Endothelial cell of umbilical vein (primary cell): ENCODE data around the gene OSBP2. TPM values are rescaled to one million over a fixed set of nuclear protein-coding genes. Genes with fewer than 3 reads are reported as not detected.

Source experiments
- BruUV-seq: library from RNA; stranded (reverse); fragments of 400-500 nt; replicated peaks from 2 replicates; lab custom pipeline; 2021; lab: Mats Ljungman, UMichigan
- CTCF ChIA-PET: fragments of 300-600, 350-600 bp; sonication (Branson Sonifier 250); formaldehyde crosslinking; loops from one replicate; lab custom pipeline; 2021; ENCODE audit warnings: antibody characterized with exemption, inconsistent platforms; lab: Charles Lee
- POLR2A ChIA-PET: fragments of 300-600, 350-600 bp; sonication (Branson Sonifier 250); formaldehyde crosslinking; loops from one replicate; lab custom pipeline; 2021; ENCODE audit warnings: antibody characterized with exemption, inconsistent platforms; lab: Charles Lee
- DNase-seq: peaks from one replicate; pipeline ENCODE4 v3.0.0-alpha.2; 2011; ENCODE audit warnings: low read depth, low spot score
- FAIRE-seq: peaks from 2 replicates; lab custom pipeline; 2011; peaks lifted over from hg19 to GRCh38; lab: Jason Lieb, UNC
- H2AFZ ChIP-seq: 2 replicates; pipeline ENCODE4 v1.6.0; 2012; ENCODE audit warnings: low read depth, low read length, control low read depth, inconsistent platforms
- H3K27ac ChIP-seq: 2 replicates; pipeline ENCODE4 v1.5.1; 2011; ENCODE audit warnings: low read depth, mild to moderate bottlenecking, control low read depth, low read length, moderate library complexity; ENCODE audit not compliant: insufficient read depth
- H3K27me3 ChIP-seq, 2 experiments: 2 replicates each; pipeline versions ENCODE4 v1.6.0 to v1.6.1; 2011; ENCODE audit warnings: low read length in 2 of 2, mixed read lengths in 1 of 2; ENCODE audit not compliant: control insufficient read depth in 2 of 2, insufficient read depth in 2 of 2
- H3K36me3 ChIP-seq, 2 experiments: 2 replicates in 1 of 2; 3 replicates in 1 of 2; pipeline ENCODE4 v1.5.1; 2011; ENCODE audit warnings: low read length in 2 of 2, mild to moderate bottlenecking in 1 of 2, moderate library complexity in 1 of 2; ENCODE audit not compliant: control insufficient read depth in 2 of 2, insufficient read depth in 2 of 2; ENCODE audit errors: extremely low read depth in 1 of 2
- H3K4me1 ChIP-seq: 3 replicates; pipeline ENCODE4 v1.5.1; 2011; ENCODE audit warnings: mild to moderate bottlenecking, low read length; ENCODE audit not compliant: control insufficient read depth, insufficient read depth; ENCODE audit errors: extremely low read depth
- H3K4me2 ChIP-seq: 2 replicates; pipeline ENCODE4 v1.6.1; 2011; ENCODE audit warnings: low read length, control low read depth, mixed read lengths; ENCODE audit not compliant: insufficient read depth
- H3K4me3 ChIP-seq, 3 experiments: fragments of 200-600 bp in 1 of 3; sonication (generic), shearing (Covaris generic) in 1 of 3; replicated peaks in 1 of 3; 2 replicates each; pipeline ENCODE4 v1.5.1; 2011 to 2016; ENCODE audit warnings: control low read depth in 3 of 3, low read length in 3 of 3, mild to moderate bottlenecking in 2 of 3, inconsistent platforms in 1 of 3, low read depth in 1 of 3, moderate library complexity in 1 of 3; ENCODE audit not compliant: insufficient read depth in 1 of 3
- H3K79me2 ChIP-seq: 2 replicates; pipeline ENCODE4 v1.6.0; 2012; ENCODE audit warnings: low read length, inconsistent platforms; ENCODE audit not compliant: control insufficient read depth, insufficient read depth
- H3K9ac ChIP-seq: replicated peaks from 2 replicates; pipeline ENCODE3; 2011; ENCODE audit warnings: low read length, control low read depth; ENCODE audit not compliant: insufficient read depth; ENCODE audit errors: extremely low read depth
- H3K9me1 ChIP-seq: replicated peaks from 3 replicates; pipeline ENCODE4 v1.6.0; 2011; ENCODE audit warnings: mild to moderate bottlenecking, low read length; ENCODE audit not compliant: control insufficient read depth, insufficient read depth; ENCODE audit errors: extremely low read depth
- H3K9me3 ChIP-seq: replicated peaks from 2 replicates; pipeline ENCODE4 v1.5.1; 2012; ENCODE audit warnings: low read length, inconsistent platforms; ENCODE audit not compliant: control insufficient read depth, insufficient read depth
- H4K20me1 ChIP-seq: replicated peaks from 2 replicates; pipeline ENCODE3; 2011; ENCODE audit warnings: mild to moderate bottlenecking, low read length; ENCODE audit not compliant: control insufficient read depth, insufficient read depth; ENCODE audit errors: extremely low read depth
- EZH2 ChIP-seq: IDR thresholded peaks from 2 replicates; pipeline ENCODE4 v1.6.1; 2012; ENCODE audit warnings: borderline replicate concordance, low read depth, mild to moderate bottlenecking, moderate library complexity, low read length, inconsistent platforms; ENCODE audit not compliant: severe bottlenecking
- FOS ChIP-seq: IDR thresholded peaks from 2 replicates; pipeline ENCODE4 v1.6.1; 2011; ENCODE audit warnings: mild to moderate bottlenecking, low read length, moderate library complexity, borderline replicate concordance; ENCODE audit not compliant: insufficient read depth
- GATA2 ChIP-seq: IDR thresholded peaks from 2 replicates; pipeline ENCODE4 v1.7.0; 2011; ENCODE audit warnings: low read depth, mild to moderate bottlenecking, moderate library complexity, mixed read lengths, low read length; ENCODE audit not compliant: insufficient read length, insufficient read depth
- JUN ChIP-seq: IDR thresholded peaks from 2 replicates; pipeline ENCODE4 v1.6.1; 2011; ENCODE audit warnings: borderline replicate concordance, low read depth; ENCODE audit not compliant: insufficient read length, insufficient read depth
- MYC ChIP-seq: IDR thresholded peaks from one replicate; pipeline ENCODE4 v1.6.1; 2011; ENCODE audit warnings: mild to moderate bottlenecking, low read depth, low read length
- POLR2A ChIP-seq: IDR thresholded peaks from 2 replicates; pipeline ENCODE4 v1.6.1; 2012; ENCODE audit warnings: low read depth, mild to moderate bottlenecking, control low read depth, low read length
- POLR2AphosphoS5 ChIP-seq: IDR thresholded peaks from 2 replicates; pipeline ENCODE4 v1.6.1; 2012; ENCODE audit warnings: low read depth, mild to moderate bottlenecking, control low read depth, low read length, moderate library complexity; ENCODE audit not compliant: insufficient read depth
- dilution Hi-C: fragments of 300-500 bp; cut with MboI; formaldehyde crosslinking; loops from one replicate; pipeline ENCODE4 v1.15.0; 2019; ENCODE audit warnings: low sequenced_read_pairs; ENCODE audit not compliant: extremely low pct_ligation_motif_present
- intact Hi-C: fragments of 100-400 bp; cut with micrococcal nuclease; formaldehyde crosslinking; loops from one replicate; pipeline ENCODE4 v1.10.0; 2022
- polyA plus RNA-seq, 4 experiments: library from polyadenylated mRNA; depleted of rRNA in 3 of 4; stranded (reverse) in 3 of 4; unstranded in 1 of 4; fragments of >200 nt; gene quantifications; 2 replicates each; pipeline versions ENCODE4 v1.2.1 to v1.2.3, GENCODE V29; 2011 to 2012; ENCODE audit warnings: missing spikeins in 1 of 4
- total RNA-seq: library from RNA; stranded (reverse); gene quantifications from 2 replicates; pipeline ENCODE4 v1.2.3, GENCODE V29; 2021
- TF ChIP-seq, protein P1 (sequence below), 2 donors: IDR thresholded peaks; 1 replicate in 1 of 2; 2 replicates in 1 of 2; pipeline ENCODE4 v1.5.1; 2011; ENCODE audit warnings: low read length in 2 of 2, mild to moderate bottlenecking in 2 of 2, moderate library complexity in 2 of 2, control low read depth in 1 of 2, inconsistent platforms in 1 of 2, low read depth in 1 of 2; ENCODE audit not compliant: insufficient read depth in 1 of 2; ENCODE audit errors: extremely low read depth in 1 of 2

The OSBP2 gene
- total and polyA plus RNA-seq, 2 donors (not counting 3 experiments of a cell fraction or from before 2014, with no cell fraction given) = 4.1 to 7.5 TPM

DNA sequence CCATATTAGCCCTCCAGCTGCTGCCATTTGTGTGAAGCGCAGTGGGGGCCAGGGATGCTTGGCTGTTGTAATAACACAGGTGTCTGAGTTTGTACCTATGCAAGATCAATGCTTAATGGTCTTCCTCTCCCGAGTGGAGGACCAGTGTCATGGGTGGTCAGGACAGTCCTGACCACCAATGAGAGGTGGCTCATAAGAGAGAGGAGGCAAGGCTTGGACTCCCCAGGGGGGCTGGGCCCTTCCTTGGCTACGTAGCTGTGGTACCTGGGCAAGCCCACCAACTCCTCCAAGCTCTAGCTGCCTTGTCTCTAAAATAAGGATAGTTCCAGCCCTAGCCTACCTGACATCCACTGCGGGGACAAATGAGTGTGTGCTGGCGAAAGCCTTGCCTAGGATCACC, 79.2 kb downstream of the OSBP2 start:
- ChIA-PET CTCF (no interaction called here), POLR2A (no interaction called here)
- Histone ChIP-seq H3K9me1 (no peaks in the 10 kb centered on the region), H3K4me2 (no peak overlapping the region), H3K36me3 (no peaks in the 10 kb centered on the region), H3K27me3 (no peaks in the 10 kb centered on the region), H3K79me2 (no peaks in the 10 kb centered on the region), H4K20me1 (no peaks in the 10 kb centered on the region), H3K9ac (no peak overlapping the region), H3K4me3 (no peak overlapping the region), H3K4me1 (no peaks in the 10 kb centered on the region), H3K9me3 (no peaks in the 10 kb centered on the region), H2AFZ (no peak overlapping the region), H3K27ac (no peak overlapping the region)
- TF ChIP-seq POLR2A (no peak), GATA2 (no peak), EZH2 (no peak), MYC (no peak), POLR2AphosphoS5 (no peak), FOS (no peak), JUN (no peak)
- TF ChIP-seq, protein P1, sequence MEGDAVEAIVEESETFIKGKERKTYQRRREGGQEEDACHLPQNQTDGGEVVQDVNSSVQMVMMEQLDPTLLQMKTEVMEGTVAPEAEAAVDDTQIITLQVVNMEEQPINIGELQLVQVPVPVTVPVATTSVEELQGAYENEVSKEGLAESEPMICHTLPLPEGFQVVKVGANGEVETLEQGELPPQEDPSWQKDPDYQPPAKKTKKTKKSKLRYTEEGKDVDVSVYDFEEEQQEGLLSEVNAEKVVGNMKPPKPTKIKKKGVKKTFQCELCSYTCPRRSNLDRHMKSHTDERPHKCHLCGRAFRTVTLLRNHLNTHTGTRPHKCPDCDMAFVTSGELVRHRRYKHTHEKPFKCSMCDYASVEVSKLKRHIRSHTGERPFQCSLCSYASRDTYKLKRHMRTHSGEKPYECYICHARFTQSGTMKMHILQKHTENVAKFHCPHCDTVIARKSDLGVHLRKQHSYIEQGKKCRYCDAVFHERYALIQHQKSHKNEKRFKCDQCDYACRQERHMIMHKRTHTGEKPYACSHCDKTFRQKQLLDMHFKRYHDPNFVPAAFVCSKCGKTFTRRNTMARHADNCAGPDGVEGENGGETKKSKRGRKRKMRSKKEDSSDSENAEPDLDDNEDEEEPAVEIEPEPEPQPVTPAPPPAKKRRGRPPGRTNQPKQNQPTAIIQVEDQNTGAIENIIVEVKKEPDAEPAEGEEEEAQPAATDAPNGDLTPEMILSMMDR (IDR thresholded peaks at IDR 0.05; ENCODE audit: extremely low read depth in 1 of 2, insufficient read depth in 1 of 2, low read depth in 1 of 2, low read length in 2 of 2) = no peak
- DNase-seq (no peak), FAIRE-seq (no peak)
- intact Hi-C loops (no loop called here), dilution Hi-C loops (no loop called here)
- no TSS peak for BruUV-seq
